Stimulated activated CD4-positive, alpha-beta T cell treated with anti-CD3 and anti-CD28 coated beads, Interleukin-2, amount 100 ng/mL, for 24 hours (primary cell): ENCODE measurements around the gene SEC24D.

Experiments used
- DNase-seq, 2 donors: peaks; one replicate each; pipeline ENCODE4 v3.0.0-alpha.2; 2020

SEC24D gene

GRCh38 chr4:118745357-118745756 is 90.6 kb downstream of the SEC24D start:
- no peak for DNase-seq

DNA sequence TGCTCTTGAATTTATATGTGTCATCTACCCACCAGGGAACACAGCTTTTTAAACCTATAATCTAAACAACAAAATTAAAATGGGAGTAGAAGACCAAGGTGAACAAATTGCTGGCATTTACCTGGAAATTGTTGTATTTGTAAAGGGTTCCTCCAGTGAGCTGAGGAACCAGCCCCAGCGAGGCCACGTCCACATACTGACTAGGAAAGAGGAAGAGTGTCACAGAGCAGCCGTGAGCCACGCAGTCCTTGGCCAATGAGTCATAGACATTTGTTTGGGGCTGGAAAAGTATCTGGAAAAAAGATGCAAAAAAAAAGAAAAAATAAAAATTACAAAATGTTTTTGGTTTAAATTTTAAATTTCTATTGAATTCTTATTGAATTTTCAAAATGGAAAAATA is 92.1 kb downstream of the SEC24D start:
- DNase-seq: no peak

GRCh38 chr4:118742050-118742449 is 93.9 kb downstream of the SEC24D start:
- no peak for DNase-seq

- no peak for DNase-seq
These were observed 94.5 kb downstream of the SEC24D start for GRCh38 chr4:118741301-118741855.

GRCh38 chr4:118740869-118741268 is 95.1 kb downstream of the SEC24D start:
- no peak for DNase-seq

DNA sequence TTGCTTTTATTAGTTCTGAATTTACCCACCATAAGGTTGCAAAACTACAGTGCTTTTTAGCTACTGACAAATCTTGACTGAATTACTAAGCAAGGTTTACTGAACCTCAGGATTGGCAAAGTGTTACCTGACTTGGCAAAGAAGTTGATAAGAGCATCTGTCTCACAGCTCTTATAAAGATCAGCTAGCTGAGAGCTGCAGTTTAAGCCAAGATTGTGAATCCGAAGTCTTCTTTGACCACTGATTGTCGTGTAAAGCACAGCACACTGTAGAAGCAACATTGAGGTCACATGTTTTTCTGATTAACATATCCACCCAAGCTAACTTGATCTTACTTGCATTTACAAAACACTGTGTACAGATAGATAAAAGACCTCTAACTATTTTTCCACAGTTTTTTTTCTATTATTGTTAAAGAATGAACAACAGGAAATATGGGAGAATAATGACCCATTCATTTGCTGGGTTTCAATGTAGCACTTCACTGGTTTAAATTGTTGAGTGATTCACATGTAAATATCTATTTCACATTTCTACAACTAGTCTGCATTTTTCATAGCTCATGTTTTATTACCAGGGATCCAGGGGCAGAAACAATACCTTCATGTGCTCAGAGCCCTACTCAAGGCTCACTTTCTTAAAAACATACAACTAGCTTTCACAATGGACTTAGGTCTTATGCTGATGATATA is 96.8 kb downstream of the SEC24D start:
- no peak for DNase-seq

GRCh38 chr4:118738090-118738489 is 97.8 kb downstream of the SEC24D start:
- no peak for DNase-seq

GRCh38 chr4:118736900-118737299 is 99.0 kb downstream of the SEC24D start:
- no peak for DNase-seq

- no peak for DNase-seq
These were observed 101.3 kb downstream of the SEC24D start for GRCh38 chr4:118734491-118735205.

- DNase-seq: no peak
These were observed 103.2 kb downstream of the SEC24D start for GRCh38 chr4:118732591-118733330.

- DNase-seq: no peak
These were observed 105.2 kb downstream of the SEC24D start for GRCh38 chr4:118730683-118731082.

DNA sequence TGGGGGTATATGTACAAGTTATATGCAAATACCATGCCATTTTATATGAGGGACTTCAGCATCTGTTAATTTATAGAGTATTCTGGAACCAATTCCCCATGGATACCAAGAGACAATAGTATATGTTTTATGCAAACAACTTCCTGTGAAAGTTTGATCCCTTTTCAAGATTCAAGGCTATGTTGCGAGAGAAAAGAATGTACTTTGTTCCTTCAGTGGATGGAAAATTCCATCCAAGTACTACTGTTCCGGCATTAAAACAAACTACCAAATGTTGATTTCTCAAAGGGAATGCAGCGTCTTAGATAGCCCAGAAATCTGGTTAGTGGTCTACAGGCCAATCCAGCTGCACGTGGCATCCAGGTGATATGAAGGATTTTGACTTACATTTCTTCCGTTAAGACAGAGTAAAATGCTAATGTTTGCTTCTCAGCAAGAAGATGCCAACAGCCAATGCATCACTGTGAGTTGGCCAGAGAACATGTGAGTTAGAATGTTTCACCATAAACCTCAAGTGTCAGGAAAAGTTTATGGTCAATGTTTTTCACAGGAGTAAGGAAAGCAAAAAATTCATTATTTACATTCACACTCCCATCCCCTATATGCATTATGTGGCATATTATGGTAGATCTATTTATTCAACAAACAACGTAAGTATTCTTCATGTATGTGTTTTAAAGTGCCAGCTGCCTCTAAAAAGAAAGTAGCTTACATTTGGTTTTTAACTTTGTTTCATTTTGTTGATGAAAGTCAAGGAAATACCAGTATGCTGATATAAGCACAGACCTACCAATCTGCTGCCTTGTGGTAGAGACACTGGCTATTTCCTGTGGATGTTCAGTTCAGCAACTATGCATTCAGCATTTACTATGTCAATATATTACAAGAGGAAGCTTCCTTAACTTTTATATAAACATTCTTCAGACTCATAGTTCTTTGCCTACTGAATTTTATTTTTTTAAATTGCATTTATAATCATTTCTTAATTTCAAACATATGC is 106.3 kb downstream of the SEC24D start:
- no peak for DNase-seq

GRCh38 chr4:118727360-118727759 is 108.6 kb downstream of the SEC24D start:
- no peak for DNase-seq

- no peak for DNase-seq
These were observed 112.6 kb downstream of the SEC24D start for GRCh38 chr4:118723369-118723768.

DNA sequence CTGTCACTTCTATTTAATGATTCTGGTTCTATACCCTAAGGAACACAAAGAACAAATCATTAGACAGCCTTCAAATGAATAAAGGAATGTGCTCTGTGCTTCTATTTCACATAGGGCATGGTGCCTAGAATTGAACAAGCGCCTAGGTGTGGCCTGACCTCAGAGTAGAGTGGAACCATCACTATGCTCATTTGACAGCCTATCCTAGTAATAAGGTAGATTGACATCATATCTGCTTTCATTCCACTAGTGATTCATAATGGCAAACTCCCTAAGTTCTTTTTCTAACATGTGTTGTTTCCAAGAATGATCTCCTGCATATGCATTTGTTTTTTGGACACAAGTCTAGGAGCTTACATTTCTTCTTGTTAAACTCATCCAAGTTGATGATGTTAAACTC is 114.2 kb downstream of the SEC24D start:
- no peak for DNase-seq

GRCh38 chr4:118718511-118719170 is 117.3 kb downstream of the SEC24D start:
- DNase-seq: no peak

- DNase-seq: no peak
These were observed 119.6 kb downstream of the SEC24D start for GRCh38 chr4:118716304-118716703.

DNA sequence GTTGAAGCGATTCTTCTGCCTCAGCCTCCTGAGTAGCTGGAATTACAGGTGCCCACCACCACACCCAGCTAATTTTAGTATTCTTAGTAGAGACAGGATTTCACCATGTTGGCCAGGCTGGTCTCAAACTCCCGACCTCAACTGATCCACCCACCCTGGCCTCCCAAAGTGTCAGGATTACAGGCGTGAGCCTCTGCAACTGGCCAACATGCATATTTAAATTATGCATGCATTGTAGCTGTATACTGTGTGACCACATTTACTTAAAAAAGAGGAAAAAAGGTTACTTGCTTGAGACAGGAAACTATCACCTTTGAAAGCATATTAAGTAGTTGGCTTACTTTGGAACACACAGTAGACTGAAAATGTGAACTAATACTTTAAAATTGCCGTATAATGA is 121.2 kb downstream of the SEC24D start:
- no peak for DNase-seq

DNA sequence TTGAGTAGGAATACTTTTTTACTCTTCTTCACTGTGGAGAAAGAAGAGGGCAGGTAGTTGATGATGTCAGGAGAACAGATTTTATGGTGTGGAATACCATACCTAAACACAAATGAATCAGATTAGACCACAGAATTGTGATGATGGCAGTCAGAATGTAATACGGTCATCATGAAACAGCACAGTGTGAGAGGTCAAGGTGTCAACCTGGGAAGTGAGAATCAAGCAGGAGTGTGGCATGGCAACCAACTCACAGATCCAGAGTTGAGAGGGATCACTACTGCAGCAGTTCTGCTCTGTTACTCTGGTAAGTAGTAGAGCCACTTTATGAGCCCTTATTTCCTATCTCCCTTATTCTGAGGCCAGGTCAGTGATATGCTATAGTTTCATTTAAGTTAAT is 123.1 kb downstream of the SEC24D start:
- peak in 1 of 2 donors; percentile 2 for DNase-seq

GRCh38 chr4:118711052-118711451 is 124.9 kb downstream of the SEC24D start:
- no peak for DNase-seq

- DNase-seq: no peak
These were observed 132.8 kb downstream of the SEC24D start for GRCh38 chr4:118703118-118703517.
